Prostate gland (tissue), 2 donors: ENCODE results near the gene VWF.

Source experiments
- POLR2A ChIP-seq: fragments of 450-650 bp; IDR thresholded peaks from one replicate; pipeline ENCODE4 v1.6.1; 2016; ENCODE audit warnings: antibody characterized with exemption, mild to moderate bottlenecking
- POLR2AphosphoS5 ChIP-seq: sonication (generic); formaldehyde crosslinking; IDR thresholded peaks from one replicate; pipeline ENCODE4 v1.6.1; 2017; ENCODE audit warnings: antibody characterized with exemption
- TF ChIP-seq, protein P1 (sequence below), 4 experiments: fragments of 200-600 bp in 2 of 4; fragments of 450-650 bp in 2 of 4; sonication (generic) in 2 of 4; IDR thresholded peaks; 1 replicate in 3 of 4; 2 replicates in 1 of 4; pipeline ENCODE4 v1.5.1; 2016 to 2019; ENCODE audit warnings: antibody characterized with exemption in 4 of 4, mild to moderate bottlenecking in 2 of 4, moderate library complexity in 2 of 4

DNA sequence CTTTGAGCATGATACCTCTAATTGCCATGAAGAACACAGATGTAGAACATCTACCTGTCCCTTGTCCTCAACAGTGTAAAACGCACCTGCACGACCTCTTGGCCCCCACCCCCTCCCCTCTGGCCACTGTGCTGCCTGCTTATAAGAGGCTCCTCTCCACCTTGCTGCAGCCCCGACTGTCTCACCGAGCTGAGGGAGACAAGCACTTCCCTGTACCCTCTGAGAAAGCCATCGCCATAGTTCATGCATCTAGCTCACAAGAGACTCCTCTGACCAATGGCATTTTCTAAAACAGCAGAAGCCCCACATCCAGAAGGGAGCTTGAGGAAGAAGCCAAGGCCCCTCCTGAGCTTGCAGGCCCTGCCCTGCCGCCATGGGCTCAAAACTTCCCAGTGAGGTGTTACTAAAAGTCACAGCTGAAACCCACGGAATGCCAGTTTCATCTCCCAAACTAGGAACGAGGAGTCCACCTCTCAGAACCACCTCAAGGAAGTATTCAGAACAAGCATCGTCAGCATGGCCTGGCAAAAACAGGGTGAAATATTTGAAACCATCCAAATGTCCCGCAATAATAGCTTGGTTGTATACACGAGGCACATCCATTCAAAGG, 157.9 kb downstream of the VWF start:
- TF ChIP-seq, protein P1, sequence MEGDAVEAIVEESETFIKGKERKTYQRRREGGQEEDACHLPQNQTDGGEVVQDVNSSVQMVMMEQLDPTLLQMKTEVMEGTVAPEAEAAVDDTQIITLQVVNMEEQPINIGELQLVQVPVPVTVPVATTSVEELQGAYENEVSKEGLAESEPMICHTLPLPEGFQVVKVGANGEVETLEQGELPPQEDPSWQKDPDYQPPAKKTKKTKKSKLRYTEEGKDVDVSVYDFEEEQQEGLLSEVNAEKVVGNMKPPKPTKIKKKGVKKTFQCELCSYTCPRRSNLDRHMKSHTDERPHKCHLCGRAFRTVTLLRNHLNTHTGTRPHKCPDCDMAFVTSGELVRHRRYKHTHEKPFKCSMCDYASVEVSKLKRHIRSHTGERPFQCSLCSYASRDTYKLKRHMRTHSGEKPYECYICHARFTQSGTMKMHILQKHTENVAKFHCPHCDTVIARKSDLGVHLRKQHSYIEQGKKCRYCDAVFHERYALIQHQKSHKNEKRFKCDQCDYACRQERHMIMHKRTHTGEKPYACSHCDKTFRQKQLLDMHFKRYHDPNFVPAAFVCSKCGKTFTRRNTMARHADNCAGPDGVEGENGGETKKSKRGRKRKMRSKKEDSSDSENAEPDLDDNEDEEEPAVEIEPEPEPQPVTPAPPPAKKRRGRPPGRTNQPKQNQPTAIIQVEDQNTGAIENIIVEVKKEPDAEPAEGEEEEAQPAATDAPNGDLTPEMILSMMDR (IDR thresholded peaks at IDR 0.05), result no peak
- TF ChIP-seq POLR2AphosphoS5 (no peak), POLR2A (no peak)
